ENCODE data around the gene RAMAC. TPM values are rescaled to one million over a fixed set of nuclear protein-coding genes. Genes with fewer than 3 reads are reported as not detected.
"Not testable (repeated sequence)": the region's sequence is repeated elsewhere in the genome, so short reads cannot be mapped to it uniquely, and the experiment has no call there.

Gene RAMAC
- total RNA-seq, 8 experiments from 2014 or later: 20.8 to 45.3 (median 39.4) TPM

DNA sequence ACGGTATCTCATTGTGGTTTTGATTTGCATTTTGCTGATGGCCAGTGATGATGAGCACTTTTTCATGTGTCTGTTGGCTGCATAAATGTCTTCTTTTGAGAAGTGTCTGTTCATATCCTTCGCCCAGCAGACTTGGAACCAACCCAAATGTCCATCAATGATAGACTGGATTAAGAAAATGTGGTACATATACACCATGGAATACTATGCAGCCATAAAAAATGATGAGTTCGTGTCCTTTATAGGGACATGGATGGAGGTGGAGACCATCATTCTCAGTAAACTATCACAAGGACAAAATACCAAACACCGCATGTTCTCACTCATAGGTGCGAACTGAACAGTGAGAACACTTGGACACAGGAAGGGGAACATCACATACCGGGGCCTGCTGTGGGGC is 45.2 kb downstream of the RAMAC start:
- H3K27ac ChIP-seq; H3K4me3 ChIP-seq; H3K4me1 ChIP-seq (replicated peaks in 1 of 2); in situ Hi-C loops (cut with MboI; ENCODE audit: low pct_unique_long_range_greater_than_20kb in 2 of 9, low sequenced_read_pairs in 9 of 9, unreplicated experiment in 9 of 9); ATAC-seq (replicated peaks in 6 of 8): not testable (repeated sequence)
- WGBS, 10 experiments: 80 to 100% (median 100%) methylated on average over 1 to 5 of the region's 6 CpGs; no CpG with 5 or more reads in 1 of the 10 experiments

DNA sequence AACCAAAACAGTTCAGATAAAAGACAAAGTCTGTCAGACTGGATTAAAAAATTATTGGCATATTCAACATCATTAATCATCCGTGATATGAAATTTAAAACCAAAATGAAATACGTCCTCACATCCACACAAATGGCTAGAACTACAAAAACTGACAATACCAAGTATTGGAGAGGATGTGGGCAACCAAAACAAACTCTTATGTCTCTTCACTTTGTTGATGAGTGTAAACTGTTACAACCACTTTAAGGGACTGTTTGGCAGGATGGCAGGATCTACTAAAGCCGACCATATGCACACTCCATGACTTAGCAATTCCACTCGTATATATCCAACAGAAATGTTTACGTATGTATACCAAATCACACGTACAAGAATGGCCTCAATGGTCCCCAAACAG is 50.2 kb downstream of the RAMAC start:
- no peak for ATAC-seq (replicated peaks in 6 of 8)
- in situ Hi-C loops (cut with MboI; ENCODE audit: low pct_unique_long_range_greater_than_20kb in 2 of 9, low sequenced_read_pairs in 9 of 9, unreplicated experiment in 9 of 9): no loop called here
- Histone ChIP-seq H3K27ac (no peak overlapping the region), H3K4me1 (replicated peaks in 1 of 2) (no peaks in the 10 kb centered on the region), H3K4me3 (no peak overlapping the region)
- 78 to 100% (median 94%) methylated on average over 1 to 6 of the region's 6 CpGs for WGBS, 10 experiments

DNA sequence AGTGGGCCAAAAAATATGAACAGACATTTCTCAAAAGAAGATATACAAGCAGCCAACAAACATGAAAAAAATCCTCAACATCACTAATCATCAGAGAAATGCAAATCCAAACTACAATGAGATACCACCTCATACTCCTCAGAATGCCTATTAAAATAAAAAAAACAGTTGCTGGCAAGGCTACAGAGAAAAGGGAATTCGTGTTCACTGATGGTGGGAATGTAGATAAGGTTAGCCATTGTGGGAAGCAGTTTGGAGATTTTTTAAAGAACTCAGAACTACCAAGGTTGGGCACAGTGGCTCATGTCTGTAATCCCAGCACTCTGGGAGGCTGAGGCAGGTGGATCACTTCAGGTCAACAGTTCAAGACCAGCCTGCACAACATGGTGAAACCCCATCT is 53.2 kb downstream of the RAMAC start:
- Histone ChIP-seq H3K4me3 (no peak overlapping the region), H3K27ac (no peak overlapping the region), H3K4me1 (replicated peaks in 1 of 2) (no peaks in the 10 kb centered on the region)
- in situ Hi-C loops (cut with MboI; ENCODE audit: low pct_unique_long_range_greater_than_20kb in 2 of 9, low sequenced_read_pairs in 9 of 9, unreplicated experiment in 9 of 9): no loop called here
- no peak for ATAC-seq (replicated peaks in 6 of 8)
- 0 to 100% (median 78%) methylated on average over 1 of the region's 1 CpG; no CpG with 5 or more reads in 3 of the 10 experiments for WGBS, 10 experiments

Other genes with a start within 250 kb of the RAMAC start
- gene FSD2, start 180.1 kb upstream of the RAMAC start, total RNA-seq: under 1 TPM; 0.21 to 0.70 (median 0.44) TPM
- 1 to 10 TPM; 2.2 to 6.6 (median 4.6) TPM for gene WHAMM, start 176.6 kb upstream of the RAMAC start, total RNA-seq
- gene HOMER2, start 33.5 kb upstream of the RAMAC start, total RNA-seq: 10 to 100 TPM in 6 of 8 experiments, 1 to 10 TPM in 2; 5.7 to 34.3 (median 17.1) TPM
- gene C15orf40, start 25.4 kb downstream of the RAMAC start, total RNA-seq: 10 to 100 TPM; 12.2 to 26.0 (median 23.0) TPM
- gene BTBD1, start 81.0 kb downstream of the RAMAC start, total RNA-seq: 10 to 100 TPM; 42.5 to 83.0 (median 52.7) TPM
- gene TM6SF1, start 121.4 kb downstream of the RAMAC start, total RNA-seq: 1 to 10 TPM in 3 of 8 experiments, under 1 TPM in 3, not detected in 2; 0.33 to 4.3 (median 0.78) TPM
- gene HDGFL3, start 221.6 kb downstream of the RAMAC start, total RNA-seq: 100 to 1,000 TPM in 5 of 8 experiments, 10 to 100 TPM in 3; 39.4 to 174 (median 107) TPM